Vagina (tissue), 2 donors: ENCODE results near the gene LILRB3.

Experiments
- CTCF ChIP-seq, 3 experiments: fragments of 450-650 bp in 2 of 3; fragments of 200-600 bp in 1 of 3; sonication (generic) in 1 of 3; IDR thresholded peaks; one replicate each; pipeline ENCODE4 v1.5.1; 2017 to 2019; ENCODE audit warnings: antibody characterized with exemption in 3 of 3, mild to moderate bottlenecking in 2 of 3, moderate library complexity in 2 of 3
- POLR2A ChIP-seq, 2 donors: fragments of 450-650 bp; IDR thresholded peaks; one replicate each; pipeline ENCODE4 v1.6.1; 2017; ENCODE audit warnings: antibody characterized with exemption in 2 of 2, mild to moderate bottlenecking in 2 of 2, moderate library complexity in 2 of 2
- POLR2AphosphoS5 ChIP-seq, 2 donors: sonication (generic); formaldehyde crosslinking; IDR thresholded peaks; one replicate each; pipeline ENCODE4 v1.9.0; 2017; ENCODE audit warnings: antibody characterized with exemption in 2 of 2, mild to moderate bottlenecking in 2 of 2, low read depth in 1 of 2; ENCODE audit not compliant: insufficient read depth in 1 of 2

GRCh38 chr19:54218960-54219661 lies 3.7 kb downstream of the LILRB3 start:
- TF ChIP-seq CTCF (IDR thresholded peaks at IDR 0.05) = no peak
- TF ChIP-seq POLR2A (IDR thresholded peaks at IDR 0.05) = no peak
- no peak for TF ChIP-seq POLR2AphosphoS5 (IDR thresholded peaks at IDR 0.05; ENCODE audit: insufficient read depth in 1 of 2, low read depth in 1 of 2)
